ENCODE measurements around the gene HPCAL1. TPM values are rescaled to one million over a fixed set of nuclear protein-coding genes. Genes with fewer than 3 reads are reported as not detected.

Gene HPCAL1
- total RNA-seq, 1 donor from 2014 or later = 160 TPM

DNA sequence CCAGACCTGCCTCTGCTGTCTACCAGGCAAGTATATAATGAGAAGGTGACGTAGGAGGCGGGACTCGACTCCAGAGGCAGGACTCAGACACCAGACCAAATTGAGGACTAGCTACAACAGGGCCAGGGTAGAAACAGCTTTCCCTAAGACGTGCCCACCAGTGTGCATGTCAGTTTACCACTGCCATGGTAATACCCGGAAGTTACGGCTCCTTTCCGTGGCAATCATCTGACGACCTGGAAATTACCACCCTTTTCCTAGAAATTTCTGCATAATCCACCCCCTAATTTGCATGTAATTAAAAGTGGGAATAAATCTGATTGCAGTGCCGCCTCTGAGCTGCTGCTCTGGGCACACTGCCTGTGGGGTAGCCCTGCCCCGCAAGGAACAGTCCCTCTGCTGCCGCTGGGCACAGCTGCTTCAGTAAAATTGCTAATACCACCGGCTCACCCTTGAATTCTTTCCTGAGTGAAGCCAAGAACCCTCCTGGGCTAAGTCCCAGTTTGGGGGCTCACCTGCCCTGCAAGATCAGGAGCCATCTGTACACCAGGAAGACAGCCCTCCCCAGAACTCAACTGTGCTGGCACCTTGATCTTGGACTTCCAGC, 86.4 kb downstream of the HPCAL1 start:
- Histone ChIP-seq H3K4me3 (no peak overlapping the region), H3K27ac (peak overlapping the region; percentile 60), H3K27me3 (no peaks in the 10 kb centered on the region), H3K4me1 (peaks cover 86% of the 10 kb centered on the region), H3K36me3 (no peaks in the 10 kb centered on the region), H3K9me3 (no peaks in the 10 kb centered on the region)
- intact Hi-C loops (cut with DNase I) = no loop called here
- no peak for DNase-seq
- TF ChIP-seq, protein P1, sequence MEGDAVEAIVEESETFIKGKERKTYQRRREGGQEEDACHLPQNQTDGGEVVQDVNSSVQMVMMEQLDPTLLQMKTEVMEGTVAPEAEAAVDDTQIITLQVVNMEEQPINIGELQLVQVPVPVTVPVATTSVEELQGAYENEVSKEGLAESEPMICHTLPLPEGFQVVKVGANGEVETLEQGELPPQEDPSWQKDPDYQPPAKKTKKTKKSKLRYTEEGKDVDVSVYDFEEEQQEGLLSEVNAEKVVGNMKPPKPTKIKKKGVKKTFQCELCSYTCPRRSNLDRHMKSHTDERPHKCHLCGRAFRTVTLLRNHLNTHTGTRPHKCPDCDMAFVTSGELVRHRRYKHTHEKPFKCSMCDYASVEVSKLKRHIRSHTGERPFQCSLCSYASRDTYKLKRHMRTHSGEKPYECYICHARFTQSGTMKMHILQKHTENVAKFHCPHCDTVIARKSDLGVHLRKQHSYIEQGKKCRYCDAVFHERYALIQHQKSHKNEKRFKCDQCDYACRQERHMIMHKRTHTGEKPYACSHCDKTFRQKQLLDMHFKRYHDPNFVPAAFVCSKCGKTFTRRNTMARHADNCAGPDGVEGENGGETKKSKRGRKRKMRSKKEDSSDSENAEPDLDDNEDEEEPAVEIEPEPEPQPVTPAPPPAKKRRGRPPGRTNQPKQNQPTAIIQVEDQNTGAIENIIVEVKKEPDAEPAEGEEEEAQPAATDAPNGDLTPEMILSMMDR (IDR thresholded peaks at IDR 0.05) = no peak
- no peak for ATAC-seq

DNA sequence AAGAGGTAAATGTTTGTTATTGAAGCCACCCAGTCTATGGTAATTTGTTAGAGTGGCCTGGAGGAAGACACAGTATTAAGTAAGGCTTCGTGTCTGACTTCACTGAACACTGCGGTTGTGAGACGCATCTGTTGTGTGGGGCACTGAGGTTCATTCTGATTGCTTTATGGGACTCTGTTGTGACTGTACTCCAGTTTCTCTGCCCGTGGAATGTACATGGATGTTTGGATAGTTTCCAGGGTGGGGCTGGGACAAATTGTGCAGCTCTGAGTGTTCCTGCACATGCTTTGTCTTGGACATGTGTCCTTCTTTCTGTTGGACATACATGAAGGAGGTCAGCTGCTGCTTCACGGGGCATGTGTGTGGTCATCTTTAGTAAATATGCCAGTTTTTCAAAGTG, 86.9 kb downstream of the HPCAL1 start:
- DNase-seq = no peak
- ATAC-seq = peak; percentile 5
- Histone ChIP-seq H3K4me3 (no peak overlapping the region), H3K36me3 (no peaks in the 10 kb centered on the region), H3K27ac (peak overlapping the region; percentile 60), H3K4me1 (peaks cover 81% of the 10 kb centered on the region), H3K27me3 (no peaks in the 10 kb centered on the region), H3K9me3 (no peaks in the 10 kb centered on the region)
- intact Hi-C loops (cut with DNase I) = no loop called here
- TF ChIP-seq, protein P1 (IDR thresholded peaks at IDR 0.05) = no peak

DNA sequence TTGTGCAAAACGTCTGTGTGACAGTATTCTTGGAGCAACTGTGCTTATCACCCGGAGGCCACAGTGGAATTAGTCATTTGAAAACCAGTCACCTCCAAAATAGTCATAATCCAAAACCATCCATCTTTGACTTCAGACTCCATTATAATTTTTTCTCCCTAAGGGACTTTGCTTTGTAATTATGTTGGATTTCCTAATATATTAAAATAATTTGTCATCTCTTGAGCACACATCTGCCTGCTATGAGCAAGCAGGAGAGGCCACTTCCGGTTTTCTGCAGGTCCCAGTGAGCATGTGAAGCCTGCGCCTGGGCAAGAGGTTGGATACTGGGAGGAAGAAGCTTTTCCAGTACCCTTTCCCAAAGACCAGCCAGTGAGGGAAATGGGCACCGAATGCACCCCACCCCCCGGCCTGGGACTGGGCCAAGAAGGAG, 87.7 kb downstream of the HPCAL1 start:
- Histone ChIP-seq H3K4me3 (no peak overlapping the region), H3K4me1 (peaks cover 81% of the 10 kb centered on the region), H3K9me3 (no peaks in the 10 kb centered on the region), H3K27ac (peak overlapping the region; percentile 60), H3K27me3 (no peaks in the 10 kb centered on the region), H3K36me3 (no peaks in the 10 kb centered on the region)
- DNase-seq (no peak), ATAC-seq (no peak)
- intact Hi-C loops (cut with DNase I) = no loop called here
- TF ChIP-seq, protein P1 (IDR thresholded peaks at IDR 0.05) = no peak

DNA sequence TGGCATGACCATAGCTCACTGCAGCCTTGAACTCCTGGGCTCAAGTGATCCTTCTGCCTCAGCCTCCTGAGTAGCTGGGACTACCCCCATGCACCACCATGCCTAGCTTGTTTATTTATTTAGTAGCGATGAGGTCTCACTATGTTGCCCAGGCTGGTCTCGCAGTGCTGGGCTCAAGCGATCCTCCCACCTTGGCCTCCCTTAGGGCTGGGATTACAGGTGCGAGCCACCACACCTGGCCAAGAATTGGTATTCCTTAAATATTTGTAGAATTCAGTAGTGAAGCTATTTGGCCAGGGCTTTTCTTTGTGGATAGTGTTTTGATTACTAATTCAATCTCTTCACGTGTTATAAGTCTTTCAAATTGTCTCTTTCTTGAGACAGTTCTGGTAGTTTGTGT, 89.4 kb downstream of the HPCAL1 start:
- Histone ChIP-seq H3K36me3 (no peaks in the 10 kb centered on the region), H3K9me3 (no peaks in the 10 kb centered on the region), H3K27ac (no peak overlapping the region), H3K4me1 (peaks cover 68% of the 10 kb centered on the region), H3K27me3 (no peaks in the 10 kb centered on the region), H3K4me3 (no peak overlapping the region)
- TF ChIP-seq, protein P1 (IDR thresholded peaks at IDR 0.05) = no peak
- ATAC-seq (no peak), DNase-seq (no peak)
- intact Hi-C loops (cut with DNase I) = no loop called here

DNA sequence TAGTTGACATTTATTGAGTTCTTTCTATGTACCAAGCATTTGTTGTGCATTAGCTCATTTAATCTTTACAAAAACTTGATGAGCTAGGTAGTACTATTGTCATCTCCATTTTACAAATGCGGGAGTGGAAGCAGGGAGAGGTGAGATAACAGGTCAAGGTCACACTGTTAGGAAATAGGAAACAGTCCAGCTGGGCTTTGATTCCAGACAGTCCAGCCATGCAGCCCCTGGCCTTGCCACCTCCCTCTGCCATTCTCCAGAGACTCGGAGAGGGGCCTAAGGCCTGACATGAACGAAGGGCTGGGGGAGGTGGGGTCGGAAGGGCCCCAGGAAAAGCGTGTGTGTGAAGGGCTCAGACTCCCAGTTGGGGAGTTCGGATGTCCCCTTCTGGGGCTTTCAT, 89.8 kb downstream of the HPCAL1 start:
- DNase-seq = no peak
- H3K27ac ChIP-seq = peak overlapping the region; percentile 40
- H3K9me3 ChIP-seq = no peaks in the 10 kb centered on the region
- TF ChIP-seq, protein P1 (IDR thresholded peaks at IDR 0.05) = no peak
- peaks cover 67% of the 10 kb centered on the region for H3K4me1 ChIP-seq
- H3K36me3 ChIP-seq = no peaks in the 10 kb centered on the region
- no peaks in the 10 kb centered on the region for H3K27me3 ChIP-seq
- intact Hi-C loops (cut with DNase I) = no loop called here
- ATAC-seq = no peak
- no peak overlapping the region for H3K4me3 ChIP-seq
